ENCODE measurements around the gene GPC6.

GRCh38 chr13:94342436-94343242 lies 1116.0 kb downstream of the GPC6 start:
- TF ChIP-seq CTCF (IDR thresholded peaks at IDR 0.05): no peak
- TF ChIP-seq POLR2A (IDR thresholded peaks at IDR 0.05): no peak
